ENCODE measurements around the gene FAM9A.

GRCh38 chrX:8815460-8816065 lies 14.4 kb upstream of the FAM9A start:
- TF ChIP-seq CTCF (conservative IDR thresholded peaks at IDR 0.05) (peak; percentile 78), ZFX (IDR thresholded peaks at IDR 0.05) (no peak)
